ENCODE results near the gene ZNF773.

Gene ZNF773

GRCh38 chr19:57552432-57552831 lies 52.7 kb downstream of the ZNF773 start:
- H3K4me1 ChIP-seq: no peaks in the 10 kb centered on the region
- TF ChIP-seq CTCF (IDR thresholded peaks at IDR 0.05): no peak
- DNase-seq: no peak
- intact Hi-C loops (cut with DNase I; ENCODE audit: low total_unique reads): no loop called here
- H3K4me3 ChIP-seq: no peak overlapping the region
- H3K36me3 ChIP-seq: peaks cover 95 to 98% (median 97%) of the 10 kb centered on the region in 3 donors
- no peaks in the 10 kb centered on the region for H3K27me3 ChIP-seq
- H3K9me3 ChIP-seq: peaks cover 17 to 99% (median 94%) of the 10 kb centered on the region in 3 donors
- H3K27ac ChIP-seq: no peak overlapping the region

- H3K9me3 ChIP-seq: peaks cover 2 to 68% (median 43%) of the 10 kb centered on the region in 3 donors
- no peak overlapping the region for H3K4me3 ChIP-seq
These were observed 57.9 kb downstream of the ZNF773 start for GRCh38 chr19:57557659-57558058.

More at GRCh38 chr19:57557659-57558058, 57.9 kb downstream of the ZNF773 start:
- Histone ChIP-seq H3K36me3 (peaks cover 43 to 46% (median 44%) of the 10 kb centered on the region in 3 donors), H3K4me1 (peaks cover 0 to 23% (median 19%) of the 10 kb centered on the region in 4 donors), H3K27me3 (no peaks in the 10 kb centered on the region), H3K27ac (no peak overlapping the region)
- DNase-seq: no peak
- no peak for TF ChIP-seq CTCF (IDR thresholded peaks at IDR 0.05)
- intact Hi-C loops (cut with DNase I; ENCODE audit: low total_unique reads): no loop called here
